Measurements from ENCODE around the gene MED15. TPM values are rescaled to one million over a fixed set of nuclear protein-coding genes. Genes with fewer than 3 reads are reported as not detected.

Gene MED15
- polyA plus RNA-seq, 1 donor, result 52.4 TPM

GRCh38 chr22:20572132-20572802 is 64.9 kb downstream of the MED15 start:
- no peak for DNase-seq

- no peak for DNase-seq
Observed at GRCh38 chr22:20573176-20573832, 65.9 kb downstream of the MED15 start.

GRCh38 chr22:20573833-20574615 is 66.6 kb downstream of the MED15 start:
- DNase-seq, result no peak

GRCh38 chr22:20574920-20575353 is 67.5 kb downstream of the MED15 start:
- no peak for DNase-seq

- no peak for DNase-seq
Observed at GRCh38 chr22:20575724-20576444, 68.5 kb downstream of the MED15 start.

- no peak for DNase-seq
Observed at GRCh38 chr22:20576445-20576816, 69.0 kb downstream of the MED15 start.

- DNase-seq, result no peak
Observed at GRCh38 chr22:20577045-20577444, 69.6 kb downstream of the MED15 start.

- DNase-seq, result no peak
Observed at GRCh38 chr22:20577549-20577975, 70.2 kb downstream of the MED15 start.

- DNase-seq, result no peak
Observed at GRCh38 chr22:20578192-20578591, 70.8 kb downstream of the MED15 start.

- no peak for DNase-seq
Observed at GRCh38 chr22:20578707-20579106, 71.3 kb downstream of the MED15 start.

- DNase-seq, result no peak
Observed at GRCh38 chr22:20579273-20580120, 72.1 kb downstream of the MED15 start.

- no peak for DNase-seq
Observed at GRCh38 chr22:20580179-20580578, 72.8 kb downstream of the MED15 start.

- no peak for DNase-seq
Observed at GRCh38 chr22:20580611-20581502, 73.4 kb downstream of the MED15 start.

GRCh38 chr22:20581503-20582170 is 74.2 kb downstream of the MED15 start:
- DNase-seq, result no peak

- no peak for DNase-seq
Observed at GRCh38 chr22:20582171-20582511, 74.7 kb downstream of the MED15 start.

GRCh38 chr22:20582520-20583361 is 75.3 kb downstream of the MED15 start:
- DNase-seq, result no peak

- no peak for DNase-seq
Observed at GRCh38 chr22:20583471-20583922, 76.1 kb downstream of the MED15 start.

- DNase-seq, result no peak
Observed at GRCh38 chr22:20584029-20584871, 76.8 kb downstream of the MED15 start.
